ENCODE measurements around the gene ASTN2. TPM values are rescaled to one million over a fixed set of nuclear protein-coding genes. Genes with fewer than 3 reads are reported as not detected.
A peak's percentile ranks its signal among the peaks of the same experiment; 100 is the strongest.

ASTN2 gene
- total and polyA plus RNA-seq, 2 experiments from 2014 or later: 5.6 to 7.7 TPM

- TF ChIP-seq CTCF (IDR thresholded peaks at IDR 0.05; ENCODE audit: low read depth, low read length): no peak
- DNase-seq (ENCODE audit: low read depth in 1 of 2, low spot score in 1 of 2): no peak
- H3K4me3 ChIP-seq: no peak overlapping the region
- no peaks in the 10 kb centered on the region for H3K4me1 ChIP-seq (ENCODE audit: low read depth)
- H3K27me3 ChIP-seq: peaks cover 2% of the 10 kb centered on the region
- H3K36me3 ChIP-seq: no peaks in the 10 kb centered on the region
- H3K27ac ChIP-seq: no peak overlapping the region
- H3K9me3 ChIP-seq (ENCODE audit: low read depth): no peaks in the 10 kb centered on the region
Observed at GRCh38 chr9:116741086-116741740, 673.6 kb downstream of the ASTN2 start.

GRCh38 chr9:116737152-116737546, 677.7 kb downstream of the ASTN2 start:
- peak; percentile 81 to 94 for DNase-seq (ENCODE audit: low read depth in 1 of 2, low spot score in 1 of 2)
- Histone ChIP-seq H3K4me1 (ENCODE audit: low read depth) (no peaks in the 10 kb centered on the region), H3K27ac (no peak overlapping the region), H3K9me3 (ENCODE audit: low read depth) (no peaks in the 10 kb centered on the region), H3K4me3 (no peak overlapping the region), H3K27me3 (peaks cover 2% of the 10 kb centered on the region), H3K36me3 (no peaks in the 10 kb centered on the region)
- TF ChIP-seq CTCF (IDR thresholded peaks at IDR 0.05; ENCODE audit: low read depth, low read length): peak; percentile 98

GRCh38 chr9:116736399-116737151, 678.3 kb downstream of the ASTN2 start:
- H3K4me3 ChIP-seq: no peak overlapping the region
- peaks cover 2% of the 10 kb centered on the region for H3K27me3 ChIP-seq
- H3K9me3 ChIP-seq (ENCODE audit: low read depth): no peaks in the 10 kb centered on the region
- no peak overlapping the region for H3K27ac ChIP-seq
- no peak for TF ChIP-seq CTCF (IDR thresholded peaks at IDR 0.05; ENCODE audit: low read depth, low read length)
- no peak for DNase-seq (ENCODE audit: low read depth in 1 of 2, low spot score in 1 of 2)
- no peaks in the 10 kb centered on the region for H3K4me1 ChIP-seq (ENCODE audit: low read depth)
- no peaks in the 10 kb centered on the region for H3K36me3 ChIP-seq

GRCh38 chr9:116733010-116733641, 681.7 kb downstream of the ASTN2 start:
- Histone ChIP-seq H3K4me1 (ENCODE audit: low read depth) (no peaks in the 10 kb centered on the region), H3K9me3 (ENCODE audit: low read depth) (no peaks in the 10 kb centered on the region), H3K27ac (no peak overlapping the region), H3K27me3 (peaks cover 2% of the 10 kb centered on the region), H3K36me3 (no peaks in the 10 kb centered on the region), H3K4me3 (no peak overlapping the region)
- TF ChIP-seq CTCF (IDR thresholded peaks at IDR 0.05; ENCODE audit: low read depth, low read length): no peak
- no peak for DNase-seq (ENCODE audit: low read depth in 1 of 2, low spot score in 1 of 2)

- TF ChIP-seq CTCF (IDR thresholded peaks at IDR 0.05; ENCODE audit: low read depth, low read length): no peak
- Histone ChIP-seq H3K4me1 (ENCODE audit: low read depth) (no peaks in the 10 kb centered on the region), H3K27me3 (no peaks in the 10 kb centered on the region), H3K27ac (no peak overlapping the region), H3K36me3 (no peaks in the 10 kb centered on the region), H3K4me3 (no peak overlapping the region), H3K9me3 (ENCODE audit: low read depth) (no peaks in the 10 kb centered on the region)
- no peak for DNase-seq (ENCODE audit: low read depth in 1 of 2, low spot score in 1 of 2)
Observed at GRCh38 chr9:116726602-116727001, 688.3 kb downstream of the ASTN2 start.
